K562 (cell line): ENCODE data around the gene SLC30A1. TPM values are rescaled to one million over a fixed set of nuclear protein-coding genes. Genes with fewer than 3 reads are reported as not detected.

Experiments used
- ETV6 ChIP-seq, 3 experiments: fragments of 150-350 bp in 1 of 3; sonication (generic) in 1 of 3; formaldehyde crosslinking in 1 of 3; IDR thresholded peaks; 2 replicates each; pipeline versions ENCODE4 v1.6.1 to v1.8.0; 2014 to 2022; ENCODE audit warnings: borderline replicate concordance in 2 of 3, low read depth in 2 of 3, antibody characterized with exemption in 1 of 3, low read length in 1 of 3, mild to moderate bottlenecking in 1 of 3, missing genetic modification reagents in 1 of 3
- GTF2F1 ChIP-seq: IDR thresholded peaks from 2 replicates; pipeline ENCODE4 v1.6.1; 2011; ENCODE audit warnings: low read depth, low read length, improper control_type of control experiment
- MTA2 ChIP-seq: fragments of 450-650 bp; IDR thresholded peaks from 2 replicates; pipeline ENCODE4 v1.6.1; 2016; ENCODE audit warnings: low read depth
- RBM25 ChIP-seq: fragments of 200-400 bp; formaldehyde crosslinking; IDR thresholded peaks from 2 replicates; pipeline ENCODE4 v1.6.1; 2018; ENCODE audit warnings: low read length, low read depth, moderate library complexity; ENCODE audit not compliant: severe bottlenecking
- SNRNP70 ChIP-seq: fragments of 200-400 bp; formaldehyde crosslinking; optimal IDR thresholded peaks from 2 replicates; pipeline ENCODE3; 2017; ENCODE audit warnings: low read depth, low read length
- TBP ChIP-seq: optimal IDR thresholded peaks from 2 replicates; pipeline ENCODE3; 2011; ENCODE audit warnings: low read depth, low read length, improper control_type of control experiment
- TSC22D4 ChIP-seq: fragments of 450-650 bp; IDR thresholded peaks from 2 replicates; pipeline ENCODE4 v1.6.1; 2016; ENCODE audit warnings: missing genetic modification characterization, missing biosample characterization, control low read depth
- ZNF408 ChIP-seq: fragments of 250-450 bp; sonication (Bioruptor Pico); IDR thresholded peaks from 2 replicates; pipeline ENCODE4 v1.4.0; 2020; ENCODE audit warnings: low read depth, mild to moderate bottlenecking, moderate library complexity
- polyA plus RNA-seq, 8 experiments: library from polyadenylated mRNA; depleted of rRNA in 4 of 8; stranded (reverse) in 5 of 8; unstranded in 3 of 8; fragments of >200 nt; fragmentation: Nextera tagmentation in 2 of 8; fragmentation: Illumina TruSeq in 1 of 8; extraction: Ambion mirVana in 2 of 8; extraction: Trizol in 1 of 8; gene quantifications; 2 replicates each; pipeline versions ENCODE4 v1.2.1 to v1.2.3, GENCODE V29; 2011 to 2014; ENCODE audit warnings: inconsistent platforms in 1 of 8, missing spikeins in 1 of 8
- total RNA-seq, 7 experiments: library from RNA; depleted of rRNA in 6 of 7; stranded (reverse); fragments of >200 nt in 6 of 7; fragmentation: Illumina TruSeq in 2 of 7; extraction: Trizol in 2 of 7; gene quantifications; 2 replicates each; pipeline versions ENCODE4 v1.2.1 to v1.2.3, GENCODE V29; 2011 to 2021; ENCODE audit warnings: low replicate concordance in 1 of 7
- TF ChIP-seq, protein P1 (sequence below): fragments of 250-450 bp; sonication (Bioruptor Pico); IDR thresholded peaks from 2 replicates; pipeline ENCODE4 v1.4.0; 2020; ENCODE audit warnings: mild to moderate bottlenecking, moderate library complexity
- TF ChIP-seq, protein P2 (sequence below): fragments of 450-650 bp; formaldehyde crosslinking; IDR thresholded peaks from 2 replicates; pipeline ENCODE4 v1.4.0; 2020; ENCODE audit warnings: mild to moderate bottlenecking, moderate library complexity

SLC30A1 gene
- total and polyA plus RNA-seq, 9 of the 15 experiments (the other 6 are each of a cell fraction or from before 2014, with no cell fraction given) = 4.1 to 14.4 (median 6.6) TPM

DNA sequence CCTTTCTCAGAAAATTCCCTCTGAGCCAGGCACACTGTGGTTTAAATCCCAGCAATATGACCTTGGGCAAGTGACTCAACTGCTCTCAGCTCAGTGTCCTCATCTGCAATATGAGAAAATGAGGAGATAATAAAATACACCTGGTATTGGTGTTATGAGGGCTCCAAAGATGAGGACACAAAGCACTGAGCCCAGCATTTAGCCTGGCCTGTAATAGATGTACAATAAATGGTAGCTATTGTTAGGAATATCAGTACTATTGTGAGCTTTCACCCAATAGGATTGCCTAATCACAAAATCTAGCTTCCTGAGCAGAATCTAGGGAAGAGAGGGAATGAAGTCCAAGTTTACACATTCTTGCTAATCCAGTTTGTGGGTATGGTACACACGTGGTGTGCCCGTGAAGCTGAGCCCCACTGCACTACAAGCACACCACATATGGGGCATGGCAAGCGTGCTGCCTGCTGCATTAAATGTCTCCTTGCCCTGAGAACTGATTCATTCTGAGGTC, 24.3 kb upstream of the SLC30A1 start (continued):
- TF ChIP-seq TBP (peak; percentile 28), RBM25 (no peak), ETV6 (IDR thresholded peaks at IDR 0.05; ENCODE audit: borderline replicate concordance in 1 of 2, low read depth in 2 of 2, low read length in 1 of 2) (no peak), ETV6 (CRISPR knock-in tag; IDR thresholded peaks at IDR 0.05; ENCODE audit: borderline replicate concordance) (no peak), TSC22D4 (tag) (no peak), ZNF408 (CRISPR knock-in tag) (no peak), SNRNP70 (no peak), GTF2F1 (no peak), MTA2 (no peak)
- TF ChIP-seq, protein P1, sequence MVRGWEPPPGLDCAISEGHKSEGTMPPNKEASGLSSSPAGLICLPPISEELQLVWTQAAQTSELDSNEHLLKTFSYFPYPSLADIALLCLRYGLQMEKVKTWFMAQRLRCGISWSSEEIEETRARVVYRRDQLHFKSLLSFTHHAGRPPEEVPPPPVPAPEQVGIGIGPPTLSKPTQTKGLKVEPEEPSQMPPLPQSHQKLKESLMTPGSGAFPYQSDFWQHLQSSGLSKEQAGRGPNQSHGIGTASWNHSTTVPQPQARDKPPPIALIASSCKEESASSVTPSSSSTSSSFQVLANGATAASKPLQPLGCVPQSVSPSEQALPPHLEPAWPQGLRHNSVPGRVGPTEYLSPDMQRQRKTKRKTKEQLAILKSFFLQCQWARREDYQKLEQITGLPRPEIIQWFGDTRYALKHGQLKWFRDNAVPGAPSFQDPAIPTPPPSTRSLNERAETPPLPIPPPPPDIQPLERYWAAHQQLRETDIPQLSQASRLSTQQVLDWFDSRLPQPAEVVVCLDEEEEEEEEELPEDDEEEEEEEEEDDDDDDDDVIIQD (CRISPR knock-in tag) = no peak
- TF ChIP-seq, protein P2, sequence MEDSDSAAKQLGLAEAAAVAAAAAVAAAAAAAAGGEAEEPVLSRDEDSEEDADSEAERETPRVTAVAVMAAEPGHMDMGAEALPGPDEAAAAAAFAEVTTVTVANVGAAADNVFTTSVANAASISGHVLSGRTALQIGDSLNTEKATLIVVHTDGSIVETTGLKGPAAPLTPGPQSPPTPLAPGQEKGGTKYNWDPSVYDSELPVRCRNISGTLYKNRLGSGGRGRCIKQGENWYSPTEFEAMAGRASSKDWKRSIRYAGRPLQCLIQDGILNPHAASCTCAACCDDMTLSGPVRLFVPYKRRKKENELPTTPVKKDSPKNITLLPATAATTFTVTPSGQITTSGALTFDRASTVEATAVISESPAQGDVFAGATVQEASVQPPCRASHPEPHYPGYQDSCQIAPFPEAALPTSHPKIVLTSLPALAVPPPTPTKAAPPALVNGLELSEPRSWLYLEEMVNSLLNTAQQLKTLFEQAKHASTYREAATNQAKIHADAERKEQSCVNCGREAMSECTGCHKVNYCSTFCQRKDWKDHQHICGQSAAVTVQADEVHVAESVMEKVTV (CRISPR knock-in tag) = no peak
